Skin epidermis (tissue), 12 donors: ENCODE data around the gene PRAMEF1.
"Not testable (repeated sequence)": the region's sequence is repeated elsewhere in the genome, so short reads cannot be mapped to it uniquely, and the experiment has no call there.

Experiments
- H3K27ac ChIP-seq, 21 experiments: fragments of 200-600 bp; sonication (generic) in 11 of 21; one replicate each; pipeline ENCODE4 v1.5.0; 2020; ENCODE audit warnings: mild to moderate bottlenecking in 3 of 21, inconsistent platforms in 2 of 21, moderate library complexity in 2 of 21
- H3K4me3 ChIP-seq, 7 experiments: fragments of 200-600 bp; sonication (generic) in 2 of 7; one replicate each; pipeline ENCODE4 v1.5.0; 2020; ENCODE audit warnings: inconsistent platforms in 2 of 7, mild to moderate bottlenecking in 2 of 7, moderate library complexity in 1 of 7

Gene PRAMEF1

DNA sequence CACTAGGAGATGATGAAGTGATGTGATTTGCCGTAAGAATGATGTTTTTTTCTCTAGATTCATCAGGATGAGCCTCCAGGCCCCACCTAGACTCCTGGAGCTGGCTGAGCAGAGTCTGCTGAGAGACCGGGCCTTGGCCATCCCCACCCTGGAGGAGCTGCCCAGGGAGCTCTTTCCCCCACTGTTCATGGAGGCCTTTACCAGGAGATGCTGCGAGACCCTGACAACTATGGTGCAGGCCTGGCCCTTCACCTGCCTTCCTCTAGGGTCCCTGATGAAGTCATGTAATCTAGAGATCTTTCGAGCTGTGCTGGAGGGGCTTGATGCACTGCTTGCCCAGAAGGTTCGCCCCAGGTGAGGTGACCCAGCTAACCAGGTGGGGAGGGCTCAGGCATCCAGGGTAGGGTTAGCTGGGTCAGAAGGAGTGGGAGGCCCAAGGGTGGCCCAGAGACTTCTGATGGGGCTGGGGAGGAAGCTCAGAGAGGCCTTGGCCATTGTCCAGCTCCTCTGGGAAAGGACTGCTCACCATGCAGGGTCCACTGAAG is 16.3 kb upstream of the PRAMEF1 start:
- Histone ChIP-seq H3K4me3 (no peak overlapping the region), H3K27ac (no peak overlapping the region)

- H3K4me3 ChIP-seq, result no peak overlapping the region
- H3K27ac ChIP-seq, result no peak overlapping the region
Measured at GRCh38 chr1:12775443-12775842, 15.8 kb upstream of the PRAMEF1 start.

DNA sequence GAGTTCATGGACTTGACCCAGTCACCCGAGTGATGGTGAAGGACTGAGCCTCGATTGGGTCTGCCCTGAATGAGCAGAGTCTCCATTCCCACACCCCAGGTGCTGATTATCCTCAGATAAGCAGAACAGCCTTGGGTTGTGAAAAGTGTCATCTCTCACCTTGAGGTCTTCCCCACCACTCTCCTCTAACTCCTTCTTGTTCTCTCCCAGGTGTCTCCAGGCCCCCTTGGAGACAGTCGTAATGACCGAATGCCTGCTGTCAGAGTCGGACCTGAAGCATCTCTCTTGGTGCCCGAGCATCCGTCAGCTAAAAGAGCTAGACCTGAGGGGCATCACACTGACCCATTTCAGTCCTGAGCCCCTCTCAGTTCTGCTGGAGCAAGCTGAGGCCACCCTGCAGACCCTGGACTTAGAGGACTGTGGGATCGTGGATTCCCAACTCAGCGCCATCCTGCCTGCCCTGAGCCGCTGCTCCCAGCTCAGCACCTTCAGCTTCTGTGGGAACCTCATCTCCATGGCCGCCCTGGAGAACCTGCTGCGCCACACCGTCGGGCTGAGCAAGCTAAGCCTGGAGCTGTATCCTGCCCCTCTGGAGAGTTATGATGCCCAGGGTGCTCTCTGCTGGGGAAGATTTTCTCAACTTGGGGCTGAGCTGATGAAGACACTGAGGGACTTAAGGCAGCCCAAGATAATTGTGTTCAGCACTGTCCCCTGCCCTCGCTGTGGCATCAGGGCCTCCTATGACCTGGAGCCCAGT is 14.2 kb upstream of the PRAMEF1 start:
- no peak overlapping the region for H3K4me3 ChIP-seq
- no peak overlapping the region for H3K27ac ChIP-seq

- H3K4me3 ChIP-seq, result no peak overlapping the region
- no peak overlapping the region for H3K27ac ChIP-seq
Measured at GRCh38 chr1:12778061-12778460, 13.1 kb upstream of the PRAMEF1 start.

DNA sequence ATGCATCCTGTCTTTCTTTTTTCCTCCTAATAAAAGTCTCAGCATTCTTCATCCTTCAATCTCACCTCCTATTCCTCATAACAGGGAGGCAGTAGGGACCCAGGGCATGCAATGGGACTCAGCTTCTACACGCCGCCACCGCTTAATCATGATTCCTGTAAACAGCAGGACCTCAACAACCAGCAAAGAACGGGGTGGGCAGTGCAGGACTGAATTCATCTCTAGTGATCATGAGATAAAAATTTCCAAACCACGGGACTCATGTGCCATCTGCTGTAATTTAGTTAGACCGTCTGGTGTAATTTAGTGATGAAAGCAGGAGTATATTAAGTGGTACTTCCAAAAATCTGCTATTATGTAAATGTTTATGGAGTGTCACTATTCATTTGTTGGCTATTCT is 12.3 kb upstream of the PRAMEF1 start:
- no peak overlapping the region for H3K27ac ChIP-seq
- no peak overlapping the region for H3K4me3 ChIP-seq

DNA sequence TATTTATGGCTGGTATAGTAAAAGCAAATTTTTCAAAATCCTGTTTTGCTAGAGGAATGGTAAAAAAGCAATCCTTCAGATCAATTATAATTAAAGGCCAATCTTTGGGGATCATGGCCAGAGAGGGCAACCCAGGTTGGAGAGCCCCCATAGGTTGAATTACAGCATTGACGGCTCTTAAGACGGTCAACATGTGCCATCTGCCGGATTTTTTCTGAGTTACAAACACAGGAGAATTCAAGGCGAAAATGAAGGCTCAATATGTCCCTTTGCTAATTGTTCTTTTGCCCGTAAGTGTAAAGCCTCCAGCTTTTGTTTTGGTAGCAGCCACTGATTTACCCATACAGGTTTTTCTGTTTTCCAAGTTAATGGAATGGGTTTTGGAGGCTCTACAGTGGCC is 9.7 kb upstream of the PRAMEF1 start:
- not testable (repeated sequence) for H3K4me3 ChIP-seq, H3K27ac ChIP-seq

DNA sequence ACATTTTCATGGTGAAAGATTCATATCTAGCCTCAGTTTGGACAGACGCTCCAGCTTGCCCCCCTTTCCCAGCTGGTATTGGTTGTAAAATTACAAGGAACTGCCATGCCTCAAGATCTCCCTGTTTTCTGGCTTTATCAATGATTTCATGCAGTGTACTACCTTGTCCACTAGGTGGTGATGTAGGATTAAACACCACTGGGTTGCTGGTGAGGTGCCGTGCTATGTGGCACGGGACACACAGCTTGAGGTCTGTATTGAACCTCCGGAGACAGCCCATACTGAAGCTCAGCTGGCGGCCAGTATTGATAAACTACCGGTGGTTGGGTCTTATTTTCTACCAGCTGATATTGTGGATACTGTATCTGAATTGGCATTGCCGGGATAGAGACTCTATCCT is 7.4 kb upstream of the PRAMEF1 start:
- H3K4me3 ChIP-seq, H3K27ac ChIP-seq: not testable (repeated sequence)

- H3K27ac ChIP-seq, H3K4me3 ChIP-seq: not testable (repeated sequence)
Measured at GRCh38 chr1:12784729-12785128, 6.5 kb upstream of the PRAMEF1 start.

GRCh38 chr1:12798911-12799310 is 7.7 kb downstream of the PRAMEF1 start:
- Histone ChIP-seq H3K27ac (no peak overlapping the region), H3K4me3 (no peak overlapping the region)

GRCh38 chr1:12799730-12800129 is 8.5 kb downstream of the PRAMEF1 start:
- H3K4me3 ChIP-seq, result no peak overlapping the region

GRCh38 chr1:12809933-12810332 is 18.7 kb downstream of the PRAMEF1 start:
- H3K27ac ChIP-seq, result no peak overlapping the region
- H3K4me3 ChIP-seq, result no peak overlapping the region

More at GRCh38 chr1:12799730-12800129, 8.5 kb downstream of the PRAMEF1 start:
- H3K27ac ChIP-seq, result no peak overlapping the region

DNA sequence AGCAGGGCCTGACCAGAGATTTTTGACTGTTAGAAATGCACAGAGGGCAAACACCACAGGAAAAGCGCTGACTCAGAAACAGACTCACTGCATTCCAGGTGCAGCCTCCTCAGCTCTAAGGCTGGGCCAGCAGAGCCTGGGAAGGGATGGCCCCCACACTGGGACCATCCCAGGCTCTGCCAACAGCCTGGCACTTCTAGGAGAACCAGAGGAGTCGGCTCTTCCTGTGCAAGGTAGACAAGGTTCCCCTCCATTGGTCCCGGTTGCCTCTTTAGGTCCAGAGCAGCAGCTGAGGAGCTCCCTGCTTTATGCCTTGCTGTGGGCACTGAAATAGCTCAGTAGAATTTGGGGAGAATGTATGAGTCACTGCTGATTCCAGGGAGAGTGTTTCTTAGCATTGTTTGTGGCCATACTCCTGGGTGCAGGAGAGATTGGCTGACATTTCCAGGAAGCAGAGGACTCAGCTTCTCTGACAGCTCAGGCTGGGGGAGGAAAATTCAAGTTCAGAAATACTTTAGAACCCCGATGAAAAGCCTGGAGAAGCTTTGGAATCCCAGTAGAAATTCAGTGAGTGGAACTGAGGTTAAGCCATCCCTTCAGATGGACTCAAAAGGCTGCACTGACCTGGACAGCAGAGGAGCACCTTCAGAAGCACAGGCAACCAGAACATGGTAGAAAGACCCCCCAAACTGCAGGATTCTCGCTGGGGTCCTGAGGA is 19.7 kb downstream of the PRAMEF1 start:
- H3K4me3 ChIP-seq, result no peak overlapping the region
- no peak overlapping the region for H3K27ac ChIP-seq

GRCh38 chr1:12811409-12811784 is 20.2 kb downstream of the PRAMEF1 start:
- Histone ChIP-seq H3K27ac (no peak overlapping the region), H3K4me3 (no peak overlapping the region)

GRCh38 chr1:12819061-12819460 is 27.9 kb downstream of the PRAMEF1 start:
- H3K27ac ChIP-seq, result not testable (repeated sequence)

GRCh38 chr1:12831310-12831709 is 40.1 kb downstream of the PRAMEF1 start, which contains the start of gene PRAMEF11:
PRAMEF11 (minus strand) TSS chr1:12831410; CDS start chr1:12828789, 2,621 bp downstream.
- H3K4me3 ChIP-seq, H3K27ac ChIP-seq: not testable (repeated sequence)

More at GRCh38 chr1:12819061-12819460, 27.9 kb downstream of the PRAMEF1 start:
- not testable (repeated sequence) for H3K4me3 ChIP-seq

DNA sequence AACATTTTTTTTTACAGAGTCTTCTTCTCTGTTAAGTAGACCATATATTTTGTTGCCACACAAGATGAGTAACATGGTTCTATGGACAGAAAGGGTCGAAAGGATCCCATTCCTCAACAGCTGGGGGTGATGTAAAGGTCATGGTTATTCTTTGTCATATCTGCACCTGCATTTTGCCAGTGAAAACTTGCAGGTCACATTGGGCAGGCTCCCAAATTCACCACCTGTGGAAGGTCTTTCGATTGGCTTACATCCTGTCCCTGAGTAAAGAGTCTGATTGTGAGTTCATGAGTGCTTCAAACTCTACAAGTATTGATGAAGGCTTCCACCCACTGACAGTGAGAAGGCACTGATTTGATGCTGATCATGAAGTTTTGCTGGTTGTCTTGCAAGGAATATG is 42.1 kb downstream of the PRAMEF1 start:
- not testable (repeated sequence) for H3K27ac ChIP-seq, H3K4me3 ChIP-seq
